Lower lobe of right lung (tissue), 2 donors: Measurements from ENCODE around the gene MRPL40. TPM values are rescaled to one million over a fixed set of nuclear protein-coding genes. Genes with fewer than 3 reads are reported as not detected.
A peak's percentile ranks its signal among the peaks of the same experiment; 100 is the strongest.

Experiments
- ATAC-seq, 2 donors: fragments of 200-7000 bp; cut with Tn5 transposase; one replicate each; pipeline ENCODE4 v1.9.1; 2020 to 2022; ENCODE audit warnings: mild to moderate bottlenecking in 2 of 2, moderate library complexity in 2 of 2
- DNase-seq: peaks from one replicate; pipeline ENCODE4 v3.0.0-alpha.2; 2020
- H3K27ac ChIP-seq: fragments of 200-600 bp; one replicate; pipeline ENCODE4 v1.8.0; 2022
- H3K27me3 ChIP-seq: fragments of 200-600 bp; one replicate; pipeline ENCODE4 v1.8.0; 2022; ENCODE audit warnings: low read depth
- H3K36me3 ChIP-seq: fragments of 200-600 bp; one replicate; pipeline ENCODE4 v1.8.0; 2022; ENCODE audit warnings: mild to moderate bottlenecking
- H3K4me1 ChIP-seq: fragments of 200-600 bp; one replicate; pipeline ENCODE4 v1.8.0; 2022
- H3K4me3 ChIP-seq: fragments of 200-600 bp; one replicate; pipeline ENCODE4 v1.8.0; 2022; ENCODE audit warnings: mild to moderate bottlenecking
- H3K9me3 ChIP-seq: fragments of 200-600 bp; one replicate; pipeline ENCODE4 v1.8.0; 2022
- intact Hi-C: fragments of 100-400 bp; cut with DNase I; formaldehyde crosslinking; loops from one replicate; pipeline ENCODE4 v1.11.0; 2022
- long read RNA-seq: library from polyadenylated mRNA; unstranded; transcript quantifications from one replicate; pipeline ENCODE4 v2.0.0, GENCODE V29; 2021
- total RNA-seq: library from RNA; stranded (reverse); fragmentation: NEBNext Ultra II Directional; extraction: Animal tissue kit (Norgen Biotek cat#: 25700); gene quantifications from one replicate; pipeline ENCODE4 v1.2.1, GENCODE V29; 2021
- TF ChIP-seq, protein P1 (sequence below): fragments of 200-600 bp; IDR thresholded peaks from one replicate; pipeline ENCODE4 v1.8.0; 2022; ENCODE audit warnings: antibody characterized with exemption, mild to moderate bottlenecking
- donor health status: DM: no; HTN: yes; CAD: no; lungs with severe emphysema.

MRPL40 gene
- total RNA-seq = 23.2 TPM
- long read RNA-seq, transcript MRPL40-201 (4 exons, 1,387 nt) = major isoform, 28 of 32 reads
- long read RNA-seq, partial matches to known transcripts = 0 of 32 reads
- long read RNA-seq, other reads (novel, unspliced or antisense) = 2 of 32 reads

- DNase-seq = peak; percentile 98
- Histone ChIP-seq H3K27ac (peak within 1 kb of the TSS; percentile 98), H3K4me3 (peak within 1 kb of the TSS; percentile 69), H3K36me3 (peaks cover 29% of the 10 kb centered on the region), H3K27me3 (no peaks in the 10 kb centered on the region), H3K4me1 (peaks cover 38% of the 10 kb centered on the region), H3K9me3 (no peaks in the 10 kb centered on the region)
- intact Hi-C loops = no loop called here
- TF ChIP-seq, protein P1, sequence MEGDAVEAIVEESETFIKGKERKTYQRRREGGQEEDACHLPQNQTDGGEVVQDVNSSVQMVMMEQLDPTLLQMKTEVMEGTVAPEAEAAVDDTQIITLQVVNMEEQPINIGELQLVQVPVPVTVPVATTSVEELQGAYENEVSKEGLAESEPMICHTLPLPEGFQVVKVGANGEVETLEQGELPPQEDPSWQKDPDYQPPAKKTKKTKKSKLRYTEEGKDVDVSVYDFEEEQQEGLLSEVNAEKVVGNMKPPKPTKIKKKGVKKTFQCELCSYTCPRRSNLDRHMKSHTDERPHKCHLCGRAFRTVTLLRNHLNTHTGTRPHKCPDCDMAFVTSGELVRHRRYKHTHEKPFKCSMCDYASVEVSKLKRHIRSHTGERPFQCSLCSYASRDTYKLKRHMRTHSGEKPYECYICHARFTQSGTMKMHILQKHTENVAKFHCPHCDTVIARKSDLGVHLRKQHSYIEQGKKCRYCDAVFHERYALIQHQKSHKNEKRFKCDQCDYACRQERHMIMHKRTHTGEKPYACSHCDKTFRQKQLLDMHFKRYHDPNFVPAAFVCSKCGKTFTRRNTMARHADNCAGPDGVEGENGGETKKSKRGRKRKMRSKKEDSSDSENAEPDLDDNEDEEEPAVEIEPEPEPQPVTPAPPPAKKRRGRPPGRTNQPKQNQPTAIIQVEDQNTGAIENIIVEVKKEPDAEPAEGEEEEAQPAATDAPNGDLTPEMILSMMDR = no peak
- ATAC-seq = peak; percentile 98 to 99
Measured at GRCh38 chr22:19432133-19432851, at the start of gene MRPL40. Gene MRPL40, plus strand, starts transcription at chr22:19432545. Its CDS starts 10 bp downstream, at chr22:19432555.

DNA sequence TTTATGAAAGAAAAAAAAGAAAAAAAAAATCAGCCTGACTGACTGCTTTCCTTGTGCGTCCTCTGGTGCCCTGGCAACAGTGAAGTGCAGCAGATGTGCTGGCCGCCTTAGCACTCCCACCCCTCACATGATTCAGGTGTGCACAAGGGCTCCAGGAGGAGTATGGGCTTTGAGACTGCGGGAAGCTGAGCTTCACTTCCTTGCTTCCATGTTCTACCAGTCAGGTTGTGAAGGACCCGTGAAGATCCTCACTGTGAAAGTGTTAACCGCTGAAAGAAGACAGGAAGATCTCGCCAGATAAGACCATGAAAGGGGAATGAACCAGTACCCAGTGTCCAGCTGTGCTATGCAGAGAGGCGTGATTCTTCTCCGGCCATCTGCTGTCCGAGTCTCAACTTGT lies 49.1 kb upstream of the MRPL40 start:
- H3K36me3 ChIP-seq = peaks cover 89% of the 10 kb centered on the region

GRCh38 chr22:19385221-19385906 lies 47.0 kb upstream of the MRPL40 start:
- no peaks in the 10 kb centered on the region for H3K9me3 ChIP-seq
- no peaks in the 10 kb centered on the region for H3K4me1 ChIP-seq
- no peak overlapping the region for H3K27ac ChIP-seq
- no peaks in the 10 kb centered on the region for H3K27me3 ChIP-seq
- ATAC-seq (no peak), DNase-seq (no peak)
- no peak overlapping the region for H3K4me3 ChIP-seq
- intact Hi-C loops = no loop called here
- peaks cover 97% of the 10 kb centered on the region for H3K36me3 ChIP-seq
- TF ChIP-seq, protein P1 = no peak

More for the DNA sequence above, 49.1 kb upstream of the MRPL40 start:
- TF ChIP-seq, protein P1 = no peak
- H3K4me3 ChIP-seq = no peak overlapping the region
- H3K27ac ChIP-seq = no peak overlapping the region
- H3K4me1 ChIP-seq = no peaks in the 10 kb centered on the region
- H3K9me3 ChIP-seq = no peaks in the 10 kb centered on the region
- ATAC-seq (no peak), DNase-seq (no peak)
- intact Hi-C loops = no loop called here
- no peaks in the 10 kb centered on the region for H3K27me3 ChIP-seq

DNA sequence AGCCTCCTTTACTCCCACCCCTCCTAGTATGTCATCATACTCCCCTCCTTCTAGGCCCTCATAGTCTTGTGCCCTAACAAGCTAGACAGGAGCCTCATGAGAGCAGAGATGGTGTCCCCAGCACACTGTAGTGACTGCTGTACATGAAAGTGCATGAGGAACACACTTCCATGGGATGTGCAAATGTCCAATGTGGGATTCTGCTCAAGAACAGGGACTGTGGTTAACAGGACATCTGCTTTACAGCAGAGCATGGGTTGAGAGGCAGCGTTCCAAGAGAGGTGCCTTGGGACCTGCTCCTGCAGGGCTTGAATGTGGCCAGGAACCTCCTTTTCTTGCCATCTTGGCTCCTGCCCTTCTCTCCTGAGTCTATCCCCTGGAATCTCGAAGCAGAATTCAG lies 46.1 kb upstream of the MRPL40 start:
- peaks cover 100% of the 10 kb centered on the region for H3K36me3 ChIP-seq
- TF ChIP-seq, protein P1 = no peak
- no peaks in the 10 kb centered on the region for H3K9me3 ChIP-seq
- no peaks in the 10 kb centered on the region for H3K4me1 ChIP-seq
- intact Hi-C loops = no loop called here
- DNase-seq = no peak
- H3K27me3 ChIP-seq = no peaks in the 10 kb centered on the region
- H3K4me3 ChIP-seq = no peak overlapping the region
- ATAC-seq = peak in 1 of 2 donors; percentile 17
- H3K27ac ChIP-seq = no peak overlapping the region

DNA sequence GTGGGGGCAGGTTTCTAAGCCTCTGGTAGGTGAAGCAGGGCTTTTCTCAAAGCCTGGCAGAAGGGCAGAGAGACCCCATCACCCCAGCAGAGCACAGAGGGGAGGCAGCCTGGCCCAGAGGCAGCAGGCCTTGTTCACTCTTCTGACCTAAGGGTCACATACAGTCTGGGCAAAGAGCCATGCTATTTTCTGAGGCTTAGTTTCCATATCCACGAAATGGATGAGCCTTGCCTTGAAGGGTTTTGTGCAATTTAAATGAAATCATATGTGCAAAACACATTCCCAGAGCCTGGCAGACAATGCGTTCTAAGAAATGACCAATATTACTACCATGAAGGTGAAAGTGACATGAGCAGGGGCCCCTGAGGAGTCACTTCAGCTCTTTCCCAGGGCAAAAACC lies 45.3 kb upstream of the MRPL40 start:
- no peak for DNase-seq
- no peak for ATAC-seq
- no peaks in the 10 kb centered on the region for H3K27me3 ChIP-seq
- no peaks in the 10 kb centered on the region for H3K4me1 ChIP-seq
- H3K27ac ChIP-seq = no peak overlapping the region
- H3K9me3 ChIP-seq = no peaks in the 10 kb centered on the region
- intact Hi-C loops = no loop called here
- TF ChIP-seq, protein P1 = no peak
- no peak overlapping the region for H3K4me3 ChIP-seq
- H3K36me3 ChIP-seq = peaks cover 100% of the 10 kb centered on the region
